Skin epidermis (tissue), 12 donors: Measurements from ENCODE around the gene SPIRE1.

Experiments used
- H3K27ac ChIP-seq, 21 experiments: fragments of 200-600 bp; sonication (generic) in 11 of 21; one replicate each; pipeline ENCODE4 v1.5.0; 2020; ENCODE audit warnings: mild to moderate bottlenecking in 3 of 21, inconsistent platforms in 2 of 21, moderate library complexity in 2 of 21
- H3K4me3 ChIP-seq, 7 experiments: fragments of 200-600 bp; sonication (generic) in 2 of 7; one replicate each; pipeline ENCODE4 v1.5.0; 2020; ENCODE audit warnings: inconsistent platforms in 2 of 7, mild to moderate bottlenecking in 2 of 7, moderate library complexity in 1 of 7

Gene SPIRE1

GRCh38 chr18:12468445-12468844 is 189.5 kb downstream of the SPIRE1 start:
- no peak overlapping the region for H3K27ac ChIP-seq
- H3K4me3 ChIP-seq, result no peak overlapping the region

- Histone ChIP-seq H3K4me3 (no peak overlapping the region), H3K27ac (no peak overlapping the region)
Observed at GRCh38 chr18:12464731-12465130, 193.2 kb downstream of the SPIRE1 start.

- Histone ChIP-seq H3K27ac (no peak overlapping the region), H3K4me3 (no peak overlapping the region)
Observed at GRCh38 chr18:12463191-12463590, 194.7 kb downstream of the SPIRE1 start.

GRCh38 chr18:12462242-12462641 is 195.7 kb downstream of the SPIRE1 start:
- H3K4me3 ChIP-seq, result no peak overlapping the region
- H3K27ac ChIP-seq, result no peak overlapping the region

GRCh38 chr18:12461326-12461725 is 196.6 kb downstream of the SPIRE1 start:
- no peak overlapping the region for H3K27ac ChIP-seq
- H3K4me3 ChIP-seq, result no peak overlapping the region

GRCh38 chr18:12460874-12461273 is 197.0 kb downstream of the SPIRE1 start:
- Histone ChIP-seq H3K27ac (no peak overlapping the region), H3K4me3 (no peak overlapping the region)

GRCh38 chr18:12458771-12459170 is 199.1 kb downstream of the SPIRE1 start:
- no peak overlapping the region for H3K27ac ChIP-seq
- H3K4me3 ChIP-seq, result no peak overlapping the region

GRCh38 chr18:12456441-12456840 is 201.5 kb downstream of the SPIRE1 start:
- no peak overlapping the region for H3K4me3 ChIP-seq
- H3K27ac ChIP-seq, result no peak overlapping the region

GRCh38 chr18:12455496-12455895 is 202.4 kb downstream of the SPIRE1 start:
- Histone ChIP-seq H3K4me3 (no peak overlapping the region), H3K27ac (no peak overlapping the region)

GRCh38 chr18:12452784-12453183 is 205.1 kb downstream of the SPIRE1 start:
- Histone ChIP-seq H3K4me3 (no peak overlapping the region), H3K27ac (no peak overlapping the region)

- Histone ChIP-seq H3K27ac (no peak overlapping the region), H3K4me3 (no peak overlapping the region)
Observed at GRCh38 chr18:12451428-12451827, 206.5 kb downstream of the SPIRE1 start.

- Histone ChIP-seq H3K27ac (peak overlapping the region in 1 of 21 experiments; percentile 14), H3K4me3 (no peak overlapping the region)
Observed at GRCh38 chr18:12449051-12449785, 208.7 kb downstream of the SPIRE1 start.

- Histone ChIP-seq H3K4me3 (no peak overlapping the region), H3K27ac (no peak overlapping the region)
Observed at GRCh38 chr18:12445554-12445953, 212.4 kb downstream of the SPIRE1 start.

- no peak overlapping the region for H3K27ac ChIP-seq
Observed at GRCh38 chr18:12443551-12443950, 214.4 kb downstream of the SPIRE1 start.

GRCh38 chr18:12442946-12443345 is 215.0 kb downstream of the SPIRE1 start:
- H3K4me3 ChIP-seq, result no peak overlapping the region
- H3K27ac ChIP-seq, result no peak overlapping the region

More at GRCh38 chr18:12443551-12443950, 214.4 kb downstream of the SPIRE1 start:
- H3K4me3 ChIP-seq, result no peak overlapping the region

GRCh38 chr18:12441475-12442034 is 216.4 kb downstream of the SPIRE1 start:
- H3K4me3 ChIP-seq, result no peak overlapping the region
- H3K27ac ChIP-seq, result no peak overlapping the region

GRCh38 chr18:12438257-12438656 is 219.7 kb downstream of the SPIRE1 start:
- H3K27ac ChIP-seq, result no peak overlapping the region
- no peak overlapping the region for H3K4me3 ChIP-seq

GRCh38 chr18:12435867-12436266 is 222.0 kb downstream of the SPIRE1 start:
- Histone ChIP-seq H3K4me3 (no peak overlapping the region), H3K27ac (no peak overlapping the region)

GRCh38 chr18:12434541-12434929 is 223.4 kb downstream of the SPIRE1 start:
- Histone ChIP-seq H3K27ac (no peak overlapping the region), H3K4me3 (no peak overlapping the region)

GRCh38 chr18:12433829-12434540 is 223.9 kb downstream of the SPIRE1 start:
- Histone ChIP-seq H3K4me3 (no peak overlapping the region), H3K27ac (no peak overlapping the region)

- Histone ChIP-seq H3K27ac (no peak overlapping the region), H3K4me3 (no peak overlapping the region)
Observed at GRCh38 chr18:12432881-12433280, 225.0 kb downstream of the SPIRE1 start.
